ENCODE data around the gene VEGFA.

DNA sequence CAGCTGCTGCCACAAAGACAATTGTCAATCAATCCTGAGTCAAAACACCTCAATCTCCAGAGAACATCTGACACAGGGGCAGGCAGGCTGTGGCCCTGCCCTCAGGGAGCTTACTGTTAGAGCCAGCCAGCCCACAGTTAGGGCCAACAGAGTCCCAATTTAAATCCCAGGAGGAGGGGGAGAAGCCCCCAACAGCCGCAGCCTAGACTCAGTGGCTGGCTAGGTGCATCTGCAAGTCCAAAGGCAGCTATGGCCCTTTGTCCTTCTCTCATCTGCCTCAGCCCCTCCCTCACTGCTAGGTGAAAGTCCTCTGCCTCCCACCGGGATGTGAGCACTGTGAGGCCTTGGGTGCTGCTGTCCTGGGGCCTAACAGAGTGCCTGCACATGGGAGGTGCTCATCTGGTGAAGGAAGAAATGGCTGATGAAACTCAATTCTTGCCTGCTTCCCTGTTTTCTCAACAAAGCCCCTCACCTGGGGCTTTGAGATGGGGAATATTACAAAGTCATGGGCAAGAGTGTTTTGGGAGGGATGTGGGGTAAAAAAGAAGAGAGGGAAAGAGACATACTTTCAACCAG is 33.7 kb upstream of the VEGFA start:
- TF ChIP-seq POLR2AphosphoS5 (IDR thresholded peaks at IDR 0.05) (no peak), CTCF (IDR thresholded peaks at IDR 0.05) (no peak)
